Astrocyte of the hippocampus (primary cell): ENCODE results near the gene SPHKAP.
A peak's percentile ranks its signal among the peaks of the same experiment; 100 is the strongest.
"Not testable (repeated sequence)": the region's sequence is repeated elsewhere in the genome, so short reads cannot be mapped to it uniquely, and the experiment has no call there.

ENCODE experiments used
- DNase-seq: peaks from one replicate; pipeline ENCODE4 v3.0.0; 2011; ENCODE audit warnings: low read depth, low spot score

SPHKAP gene

DNA sequence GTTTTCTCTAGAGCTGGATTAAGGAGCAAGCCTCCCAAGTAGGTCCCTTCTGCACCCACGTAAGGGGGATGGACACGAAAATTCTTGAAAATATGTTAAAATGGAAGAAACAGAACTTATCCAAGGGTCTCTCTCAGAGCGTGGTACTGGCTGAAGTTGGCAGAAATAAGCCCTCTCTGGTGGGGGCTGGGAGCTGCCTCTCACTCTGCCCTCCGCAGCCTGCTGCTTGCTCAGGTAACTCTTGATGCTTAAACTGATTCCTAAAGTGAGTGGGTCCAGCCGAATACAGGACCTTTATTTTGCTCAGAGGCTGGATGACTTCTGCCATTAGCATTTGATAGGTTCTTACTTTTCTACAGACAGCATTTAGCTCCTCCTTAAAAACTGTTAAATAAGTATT lies 78.1 kb downstream of the SPHKAP start:
- DNase-seq, result no peak

DNA sequence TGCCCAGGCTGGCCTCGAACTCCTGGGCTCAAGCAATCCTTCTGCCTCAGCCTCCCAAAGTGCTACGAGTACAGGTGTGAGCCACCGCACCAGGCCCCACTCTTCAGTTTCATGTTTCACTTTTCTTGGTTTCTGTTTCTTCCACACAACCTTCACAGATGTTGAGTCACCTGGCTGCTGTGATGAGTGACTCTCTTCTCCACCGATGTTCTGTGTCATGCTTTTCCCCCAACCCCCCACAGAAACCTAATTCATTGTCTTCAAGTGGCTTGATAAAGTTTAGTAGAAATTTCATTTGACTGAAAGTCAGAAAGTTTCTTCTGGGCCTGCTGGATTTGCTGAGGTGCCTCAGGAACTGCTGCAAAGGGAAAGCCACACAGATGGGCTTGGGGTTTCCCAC lies 78.5 kb downstream of the SPHKAP start:
- no peak for DNase-seq

DNA sequence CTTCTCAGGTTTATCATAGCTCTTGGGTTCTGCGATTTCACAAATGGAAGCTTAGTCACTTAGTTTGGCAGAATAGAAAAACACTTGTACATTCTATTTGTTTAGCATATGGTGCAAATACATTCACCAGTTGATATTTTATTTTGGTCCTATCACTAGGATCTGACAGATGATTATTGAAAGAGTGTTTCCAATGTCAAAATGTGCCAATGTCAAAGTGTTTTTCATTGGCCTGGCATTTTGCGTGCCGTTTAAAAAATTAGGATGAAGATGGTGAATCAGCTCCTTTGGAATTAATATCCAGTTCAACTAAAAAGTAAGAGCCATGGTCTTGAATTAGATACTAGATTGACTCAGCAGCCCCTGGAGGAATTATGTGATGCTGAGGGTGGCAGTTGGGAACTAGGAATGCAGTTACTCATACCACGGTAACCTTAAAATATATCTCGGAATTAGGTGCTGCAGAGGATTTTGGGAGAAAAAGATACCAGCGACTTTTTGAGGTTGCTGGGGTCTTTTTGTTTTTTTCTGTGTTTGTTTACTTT lies 87.0 kb downstream of the SPHKAP start:
- peak; percentile 1 for DNase-seq

DNA sequence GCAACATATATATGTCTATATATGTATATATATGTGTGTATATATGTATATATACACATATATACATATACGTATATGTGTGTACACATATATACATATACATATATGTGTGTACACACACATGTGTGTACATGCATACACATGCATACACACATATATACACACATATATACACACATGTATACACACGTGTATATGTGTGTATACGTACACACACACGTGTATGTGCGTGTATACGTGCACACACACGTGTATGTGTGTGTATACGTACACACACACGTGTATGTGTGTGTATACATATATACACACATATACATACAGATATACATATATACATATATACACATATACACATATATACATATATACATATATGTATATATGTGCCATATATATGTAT lies 89.4 kb downstream of the SPHKAP start:
- no peak for DNase-seq

DNA sequence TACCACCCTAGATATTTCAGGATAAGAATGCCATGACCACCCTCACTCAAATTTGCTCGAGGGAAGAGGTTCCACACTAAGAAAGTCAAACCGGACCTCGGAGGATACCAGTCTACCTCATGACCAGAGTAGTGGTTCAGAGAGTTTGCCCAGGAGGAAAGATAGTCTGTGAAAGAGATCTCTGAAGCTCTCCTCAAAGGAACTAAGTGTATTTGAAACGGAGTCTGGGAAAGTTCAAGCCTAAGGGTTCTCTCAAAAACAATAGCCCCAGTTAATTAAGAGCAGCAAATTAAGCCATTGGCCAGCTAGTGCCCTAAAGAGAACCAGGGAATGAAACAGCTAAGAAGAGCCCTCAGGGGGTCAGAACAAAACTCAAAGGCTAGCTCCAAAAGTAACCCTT lies 94.9 kb downstream of the SPHKAP start:
- DNase-seq, result no peak

DNA sequence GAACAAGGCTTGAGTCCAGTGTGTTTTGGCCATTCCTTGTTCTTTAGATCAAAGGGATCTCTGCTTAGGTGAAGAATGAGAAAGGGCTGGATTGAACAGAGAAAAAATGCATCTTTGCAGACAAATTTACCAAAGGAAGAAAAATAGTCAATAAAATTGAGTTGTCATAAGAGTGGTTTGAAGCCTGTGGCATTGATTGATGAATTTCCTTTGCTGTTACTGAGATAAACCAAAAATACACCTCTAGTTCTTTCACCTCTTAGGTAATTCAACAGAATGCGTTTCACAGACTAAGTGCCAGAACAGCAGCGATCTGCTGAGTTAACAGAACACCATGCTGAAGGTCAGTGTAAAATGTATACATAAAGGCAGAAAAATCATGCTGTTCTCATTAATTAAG lies 96.8 kb downstream of the SPHKAP start:
- DNase-seq, result no peak

DNA sequence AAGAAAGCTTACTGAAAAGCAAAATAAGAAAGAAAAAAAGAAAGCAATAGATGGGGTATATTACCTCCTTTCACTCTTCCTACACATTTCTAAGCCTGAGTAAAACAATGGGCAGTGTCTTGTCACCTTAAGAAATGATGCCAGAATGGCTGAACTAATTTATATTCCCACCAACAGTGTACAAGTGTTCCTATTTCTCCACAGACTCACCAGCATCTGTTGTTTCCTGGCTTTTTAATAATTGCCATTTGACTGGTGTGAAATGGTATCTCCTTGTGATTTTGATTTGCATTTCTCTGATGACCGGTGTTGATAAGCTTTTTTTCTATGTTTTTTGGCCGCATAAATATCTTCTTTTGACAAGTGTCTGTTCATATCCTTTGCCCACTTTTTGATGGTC lies 98.4 kb downstream of the SPHKAP start:
- DNase-seq, result no peak

DNA sequence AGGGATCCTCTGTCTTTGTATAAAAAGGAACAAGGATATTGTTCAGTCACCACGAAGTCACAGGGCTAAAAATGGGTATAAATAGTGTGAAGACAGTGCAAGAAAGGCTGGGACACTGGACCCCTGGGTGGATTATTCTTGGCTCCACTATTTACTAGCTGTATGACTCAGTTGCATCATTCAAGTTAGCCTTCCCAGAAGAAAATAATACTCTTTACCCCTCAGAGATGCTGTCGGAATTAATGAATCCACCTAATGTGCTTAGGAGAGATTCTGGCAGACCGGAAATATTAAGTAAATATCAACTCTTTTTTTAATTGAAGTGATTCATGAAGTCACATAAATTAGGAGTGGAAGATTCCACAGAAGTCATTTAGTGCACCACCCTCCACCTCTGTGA lies 98.9 kb downstream of the SPHKAP start:
- DNase-seq, result no peak

DNA sequence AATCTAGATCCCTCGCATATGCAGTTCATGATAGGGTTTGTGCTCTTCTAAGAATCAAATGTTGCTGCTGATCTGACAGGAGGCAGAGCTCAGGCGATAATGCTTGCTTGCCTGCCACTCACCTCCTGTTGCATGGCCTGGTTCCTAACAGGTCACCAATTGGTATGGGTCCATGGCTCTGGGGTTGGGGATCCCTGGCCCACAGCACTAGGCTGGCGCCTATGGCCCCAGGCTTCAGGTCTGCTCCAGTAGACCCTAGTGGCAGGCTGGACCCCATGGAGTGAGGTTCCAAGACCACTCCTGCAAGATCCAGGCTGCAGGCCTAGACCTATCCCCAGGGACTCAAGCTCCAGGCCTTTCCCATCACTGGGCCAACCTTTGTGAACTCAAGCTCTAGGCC lies 102.3 kb downstream of the SPHKAP start:
- no peak for DNase-seq

DNA sequence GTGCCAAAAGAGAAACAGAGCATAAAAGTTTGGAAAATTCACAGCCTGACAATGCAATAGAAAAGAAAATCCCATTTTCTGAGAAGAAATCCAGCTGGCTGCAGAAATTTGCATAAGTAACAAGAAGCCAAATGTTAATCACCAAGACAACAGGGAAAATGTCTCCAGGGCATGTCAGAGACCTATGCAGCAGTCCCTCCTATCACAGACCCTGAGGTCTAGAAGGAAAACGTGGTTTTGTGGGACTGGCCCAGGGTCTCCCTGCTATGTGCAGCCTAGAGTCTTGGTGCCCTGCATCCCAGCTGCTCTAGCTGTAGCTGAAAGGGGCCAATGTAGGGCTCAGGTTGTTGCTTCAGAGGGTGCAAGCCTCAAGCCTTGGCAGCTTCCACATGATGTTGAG lies 104.8 kb downstream of the SPHKAP start:
- DNase-seq, result not testable (repeated sequence)

DNA sequence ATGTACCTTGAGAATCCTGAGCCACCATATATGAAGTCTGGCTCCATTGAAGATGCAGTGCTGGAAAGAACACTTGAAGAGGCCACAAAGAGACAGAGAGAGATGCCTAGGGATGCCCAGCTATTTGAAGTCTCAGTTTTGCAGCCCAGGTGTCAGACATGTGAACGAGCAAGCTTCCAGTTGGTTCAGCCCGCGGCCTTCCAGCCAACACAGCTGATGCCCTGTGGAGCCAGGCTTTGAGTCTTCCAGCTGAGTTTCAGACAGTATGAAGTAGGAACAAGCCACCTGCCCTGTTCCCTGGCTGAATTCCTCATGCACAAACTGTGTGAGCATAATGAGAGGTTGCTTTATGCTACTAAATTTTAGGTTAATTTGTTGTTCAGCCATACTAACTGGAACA lies 108.8 kb downstream of the SPHKAP start:
- DNase-seq, result no peak

DNA sequence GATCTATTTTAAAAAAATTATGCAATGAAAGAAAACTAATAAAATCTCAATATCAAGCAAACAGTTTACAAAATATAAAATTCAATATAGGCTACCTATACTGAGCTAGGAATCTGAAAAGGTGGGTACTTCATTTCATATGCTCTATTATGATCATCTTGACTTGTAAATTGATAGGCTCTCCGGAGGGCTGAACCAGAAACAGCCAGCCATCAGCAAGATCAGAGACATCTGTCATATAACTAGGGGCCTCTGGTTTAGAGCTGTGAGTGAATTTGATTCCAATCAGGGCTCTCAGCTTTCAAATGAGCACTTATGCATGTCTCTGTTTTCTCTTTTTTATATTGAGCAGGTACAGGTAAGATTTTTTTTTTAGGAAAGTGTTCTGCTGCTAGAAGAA lies 114.2 kb downstream of the SPHKAP start:
- DNase-seq, result no peak

DNA sequence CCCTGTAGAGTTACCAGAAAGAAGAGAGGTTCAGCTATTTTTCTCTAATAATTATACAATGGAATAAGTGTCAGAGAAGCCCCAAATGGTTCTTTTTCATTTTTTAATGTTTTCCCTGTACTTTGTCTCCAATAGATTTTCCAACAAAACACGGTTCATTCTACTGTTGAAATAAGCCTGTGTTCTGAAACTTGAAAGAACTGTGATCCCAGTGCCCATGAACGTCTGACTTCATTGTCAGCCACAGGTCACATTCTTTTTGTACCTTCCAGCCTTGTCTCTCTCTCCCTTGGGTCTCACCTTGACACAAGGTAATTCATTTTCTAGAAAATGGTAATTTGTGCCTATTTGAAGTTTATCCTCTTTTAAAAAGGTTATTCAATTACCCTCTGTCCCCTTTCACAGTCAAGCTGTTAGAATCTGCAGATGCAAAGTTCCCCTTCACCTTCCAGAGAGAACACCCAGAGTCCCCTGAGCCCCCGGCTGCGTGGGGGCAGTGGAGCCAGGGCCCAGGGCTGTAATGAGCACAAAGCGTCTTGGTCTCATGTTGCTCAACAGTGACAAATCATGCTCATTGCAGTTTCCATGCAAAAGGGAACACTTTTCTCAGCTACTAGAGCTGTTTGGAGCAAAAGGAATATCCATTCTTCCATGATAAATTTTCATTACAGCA lies 115.2 kb downstream of the SPHKAP start:
- no peak for DNase-seq

DNA sequence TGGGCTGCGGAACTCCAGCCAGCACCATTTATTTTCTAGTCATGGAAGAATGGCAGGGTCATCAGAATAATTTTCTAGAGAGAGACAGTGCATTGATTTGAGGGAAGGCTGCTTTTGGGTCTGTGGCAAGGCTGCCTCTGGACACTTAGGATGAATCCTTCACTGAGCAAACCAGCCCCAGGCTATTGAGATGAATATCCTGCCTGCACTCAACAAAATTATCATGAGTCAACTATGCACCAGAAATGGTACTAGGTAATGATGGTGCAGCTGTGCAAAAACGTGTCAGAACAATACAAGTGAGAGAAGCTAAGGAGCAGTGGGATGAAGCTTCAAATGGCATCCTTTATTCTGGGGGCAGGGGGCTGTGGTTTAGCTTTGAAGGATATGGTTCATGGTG lies 115.8 kb downstream of the SPHKAP start:
- no peak for DNase-seq

DNA sequence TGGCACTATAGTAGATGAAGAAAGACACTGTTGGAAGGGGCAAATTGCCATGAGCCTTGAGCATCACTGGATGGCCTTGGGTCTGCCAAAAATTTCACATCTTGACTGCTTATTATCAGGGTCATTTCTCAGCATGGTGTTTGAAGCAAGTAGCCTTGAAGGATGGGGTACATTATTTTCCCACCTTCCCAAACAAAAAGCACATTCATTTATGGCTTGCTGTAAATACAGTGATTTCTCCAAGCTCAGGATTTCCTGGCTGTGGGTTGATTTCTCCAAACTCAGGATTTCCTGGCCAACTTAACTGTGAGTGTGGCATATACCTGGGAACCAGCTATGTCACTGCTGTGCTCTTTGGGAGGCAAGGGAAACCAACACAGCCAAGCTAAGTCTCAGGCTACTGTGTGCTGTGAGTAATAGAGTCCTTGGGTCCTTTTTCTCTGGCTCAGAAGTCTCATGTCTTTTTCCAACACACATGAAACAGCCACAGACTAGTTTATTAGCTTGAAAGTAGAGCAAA lies 116.6 kb downstream of the SPHKAP start:
- DNase-seq, result no peak

DNA sequence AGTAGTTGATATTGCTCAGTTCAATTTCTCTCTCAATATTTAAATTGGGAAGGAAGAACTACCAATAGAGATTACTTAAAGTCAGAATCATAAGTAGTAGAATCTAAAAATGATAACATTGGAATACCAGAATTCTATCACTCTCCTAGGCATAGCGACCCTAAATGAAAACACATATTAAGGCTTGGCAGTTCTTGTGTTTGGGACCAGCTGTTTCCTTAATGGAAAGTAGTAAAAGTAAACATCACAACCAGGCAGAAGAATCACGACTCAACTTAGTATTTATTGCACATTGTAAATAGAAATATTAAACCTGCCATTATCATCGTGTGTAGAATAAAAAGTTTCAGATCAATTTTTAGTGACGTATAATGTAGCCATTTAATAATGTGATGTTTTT lies 117.5 kb downstream of the SPHKAP start:
- no peak for DNase-seq

DNA sequence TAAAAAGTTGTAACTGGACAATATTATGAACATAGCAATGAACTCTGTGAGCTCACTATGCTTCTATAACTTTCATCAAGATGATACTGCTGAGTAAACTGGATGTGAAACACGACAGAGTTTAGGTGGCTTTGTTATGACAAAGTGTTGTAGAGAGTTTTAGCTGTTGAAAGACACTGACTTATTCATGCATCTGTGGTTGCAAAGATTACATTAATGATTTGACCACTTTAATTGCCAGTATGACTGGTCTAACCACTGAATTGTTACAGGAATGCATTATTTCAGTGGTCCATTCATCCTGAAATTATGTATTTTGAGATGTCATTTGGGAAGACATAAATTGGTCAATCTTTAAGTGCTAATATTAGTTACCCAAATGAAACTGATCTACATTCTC lies 117.9 kb downstream of the SPHKAP start:
- DNase-seq, result no peak

DNA sequence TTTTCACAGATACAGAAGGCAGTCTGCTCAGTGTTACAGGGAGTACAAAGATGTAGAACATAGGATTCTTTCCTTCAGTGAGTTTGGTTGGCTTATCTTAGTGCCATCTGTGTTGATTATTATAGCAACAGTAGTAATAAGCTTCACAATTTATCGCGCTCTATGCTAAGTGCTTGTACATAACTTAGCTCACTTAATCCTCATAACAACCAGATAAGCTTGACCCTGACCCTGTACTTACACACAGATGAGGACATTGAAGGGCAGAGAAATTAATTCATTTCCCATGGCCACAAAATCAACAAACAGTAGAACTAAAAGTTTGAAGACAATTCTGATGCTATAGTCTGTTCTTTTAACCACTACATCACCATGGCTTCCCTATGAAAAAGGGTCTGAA lies 121.8 kb downstream of the SPHKAP start:
- DNase-seq, result no peak

DNA sequence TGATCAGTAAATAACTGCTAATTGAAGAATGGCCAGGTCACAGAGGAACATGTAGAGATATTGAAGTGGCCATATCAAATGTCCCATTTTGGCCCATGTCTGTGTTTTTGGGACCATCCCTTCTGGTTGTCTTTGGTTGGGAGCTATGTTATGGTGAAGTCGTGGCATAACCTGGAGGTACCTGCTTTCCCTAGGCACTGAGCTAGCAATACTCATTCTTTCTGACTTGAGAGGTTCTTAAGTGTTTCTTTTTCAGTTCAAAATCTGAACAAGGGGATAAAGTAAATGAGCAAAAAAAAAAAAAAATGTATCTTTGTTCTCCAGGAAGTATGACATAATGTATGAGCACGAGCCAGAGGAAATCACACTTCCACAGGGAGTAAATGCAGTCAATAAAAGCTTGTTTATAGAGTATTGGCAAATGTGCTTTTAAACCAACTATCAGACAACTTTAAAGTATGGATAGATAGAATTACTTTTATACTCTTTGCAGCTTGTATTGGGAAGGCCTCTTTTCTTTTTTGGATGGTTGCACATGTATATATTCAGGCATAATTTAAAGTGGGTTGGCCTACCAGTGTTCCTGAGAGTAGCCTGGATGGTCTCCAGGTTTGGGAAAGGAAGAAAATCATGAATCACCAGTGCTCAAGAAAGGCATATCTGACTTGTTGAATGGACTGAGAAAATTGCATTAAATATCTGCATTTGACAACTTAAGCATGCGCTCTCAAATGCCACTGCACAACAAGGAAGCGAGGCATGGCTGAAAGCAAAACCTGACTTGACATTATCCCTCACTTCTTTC lies 125.0 kb downstream of the SPHKAP start:
- DNase-seq, result no peak

DNA sequence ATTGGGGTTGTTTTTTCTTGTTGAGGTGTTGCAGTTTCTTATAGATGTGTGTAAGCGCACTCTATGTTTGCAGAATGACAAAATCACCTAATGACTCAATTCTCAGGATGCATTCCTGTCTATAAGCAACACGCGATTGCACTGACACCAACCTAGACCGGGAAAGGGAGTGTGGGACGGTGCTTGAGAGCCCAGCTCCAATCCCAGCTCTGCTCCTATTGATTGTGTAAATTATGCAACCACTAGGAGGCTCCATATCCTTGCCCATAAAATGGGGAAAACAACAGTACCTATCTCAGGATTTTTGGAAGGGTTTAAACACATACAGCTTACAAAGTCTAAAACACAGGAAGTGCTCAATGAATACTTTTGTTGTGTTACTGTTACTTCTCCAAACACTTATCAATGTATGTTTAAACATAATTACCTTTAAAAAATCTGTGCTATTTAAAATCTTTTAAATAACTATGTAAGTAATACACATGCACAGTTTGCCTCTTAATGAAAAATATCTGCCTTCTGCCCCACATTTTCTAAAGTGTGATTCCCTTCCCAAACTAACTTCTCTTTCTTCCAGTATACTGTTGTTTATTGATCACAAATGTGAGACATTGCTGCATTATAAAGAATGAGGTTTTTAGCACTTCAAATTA lies 132.5 kb downstream of the SPHKAP start:
- DNase-seq, result peak; percentile 42

DNA sequence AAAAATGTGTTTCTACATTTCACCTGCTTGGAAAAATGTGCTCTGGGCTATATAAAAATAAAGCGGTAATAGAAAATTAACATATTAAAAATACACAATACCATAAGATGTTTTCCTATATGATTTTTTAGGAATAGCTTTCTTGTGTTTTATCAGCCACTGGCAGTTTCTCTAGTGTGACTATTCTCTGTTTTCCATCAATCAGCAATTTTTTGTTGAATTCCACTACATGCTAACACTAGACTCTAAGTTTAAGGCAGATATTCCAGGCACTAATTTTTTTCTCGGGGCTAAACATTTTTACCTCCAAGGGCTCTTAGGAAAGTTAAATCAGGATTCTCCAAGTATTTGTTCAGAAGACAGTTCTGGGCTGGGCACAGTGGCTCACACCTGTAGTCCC lies 140.5 kb downstream of the SPHKAP start:
- no peak for DNase-seq

DNA sequence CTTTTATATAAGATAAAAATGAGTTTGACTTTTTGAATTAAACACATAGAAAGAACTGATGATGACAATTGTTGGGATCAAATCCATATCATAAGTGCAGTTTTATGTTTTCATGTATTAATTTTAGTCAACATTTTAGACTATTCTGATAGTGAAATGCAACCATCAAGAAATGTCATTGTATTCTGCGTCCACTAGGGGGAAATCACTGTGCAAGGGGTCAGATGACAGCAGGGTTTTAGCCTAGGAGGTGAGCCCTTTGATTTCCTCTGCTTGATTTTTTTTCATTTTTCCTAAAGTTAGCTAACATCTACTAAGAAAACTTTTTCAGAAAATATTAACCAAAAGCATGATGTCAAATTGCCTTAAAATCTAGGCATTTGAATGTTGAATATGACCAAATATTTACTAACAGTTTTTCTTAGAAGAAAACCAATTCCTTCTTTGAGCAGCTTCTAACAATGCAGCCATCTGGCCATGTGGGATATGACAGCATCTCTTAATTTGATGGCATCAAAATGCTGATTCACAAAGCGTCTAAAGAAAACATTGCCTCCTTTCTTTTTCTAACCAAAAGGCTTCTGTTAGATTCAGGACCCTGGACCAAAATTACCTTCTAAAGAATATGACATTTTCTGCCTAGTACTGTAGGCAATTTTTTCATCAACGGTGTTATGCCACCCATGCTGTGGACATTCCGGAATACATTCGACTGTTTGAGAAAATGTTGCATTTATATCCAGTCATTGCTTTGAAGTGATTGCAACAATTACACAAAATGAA lies 141.5 kb downstream of the SPHKAP start:
- DNase-seq, result peak; percentile 18
